ENCODE measurements around the gene RFX1.
"Not testable (repeated sequence)": the region's sequence is repeated elsewhere in the genome, so short reads cannot be mapped to it uniquely, and the experiment has no call there.

RFX1 gene

DNA sequence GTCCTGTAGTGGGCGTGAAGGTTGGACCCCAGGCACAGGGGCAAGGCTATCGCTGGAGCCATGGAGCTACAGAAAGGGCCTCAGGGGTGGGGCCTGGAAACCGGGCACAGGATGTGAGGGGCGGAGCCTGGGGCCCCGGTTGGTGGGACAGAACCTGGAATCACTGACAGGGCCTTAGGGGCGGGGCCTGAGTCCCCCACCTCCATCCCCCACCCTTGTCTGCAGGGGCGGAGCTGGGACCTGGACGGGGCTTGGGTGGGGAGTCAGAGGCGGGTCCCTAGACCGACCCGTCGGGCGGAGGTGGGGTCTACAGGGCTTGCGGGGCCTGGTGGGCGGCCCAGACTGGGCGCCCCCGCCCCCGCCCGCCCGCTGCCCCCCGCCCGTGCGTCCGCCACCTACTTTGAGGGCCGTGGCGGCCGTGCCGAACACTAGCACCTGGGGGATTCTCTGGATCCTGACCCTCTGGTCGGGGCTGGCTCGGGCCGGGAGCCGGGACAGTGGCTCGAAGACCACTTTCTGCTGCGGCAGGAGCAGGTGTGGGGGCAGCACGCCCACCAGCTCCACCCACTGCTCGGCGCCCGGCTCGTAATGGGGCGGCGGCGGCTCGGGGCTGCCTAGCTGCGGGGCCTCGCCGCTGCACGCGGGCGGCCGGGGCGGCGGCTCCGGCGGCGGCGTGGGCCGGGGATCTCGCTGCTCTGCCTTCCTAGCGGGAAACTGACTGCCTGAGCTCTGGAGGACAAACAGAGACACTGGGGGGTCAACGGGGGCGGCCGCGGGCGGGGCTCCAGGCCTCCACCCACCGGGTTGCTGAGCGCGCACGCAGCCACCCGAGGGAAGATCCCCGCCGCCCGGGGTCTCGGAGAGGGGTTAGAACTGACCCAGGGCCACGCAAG, 27.5 kb downstream of the RFX1 start:
- no peak for DNase-seq

DNA sequence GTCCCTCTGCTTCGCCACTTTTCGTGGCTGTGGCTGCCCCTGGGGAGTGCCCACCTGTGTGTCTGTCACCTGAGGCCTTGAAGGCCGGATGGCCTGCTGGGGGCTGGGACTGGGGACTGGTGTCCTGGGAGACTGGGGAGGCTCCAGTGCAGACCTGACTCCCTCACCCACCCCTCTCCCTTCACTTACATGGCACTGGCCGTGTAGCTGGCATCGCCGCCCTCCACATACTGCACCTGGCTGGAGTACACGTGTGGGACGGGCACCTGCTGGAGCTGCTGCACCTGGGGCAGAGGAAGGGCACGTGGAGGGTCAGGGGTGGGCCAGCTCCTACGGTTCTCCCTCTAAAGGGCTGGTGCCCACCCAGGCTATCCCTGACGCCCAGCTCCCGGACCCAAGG, 28.3 kb downstream of the RFX1 start:
- no peak for DNase-seq

DNA sequence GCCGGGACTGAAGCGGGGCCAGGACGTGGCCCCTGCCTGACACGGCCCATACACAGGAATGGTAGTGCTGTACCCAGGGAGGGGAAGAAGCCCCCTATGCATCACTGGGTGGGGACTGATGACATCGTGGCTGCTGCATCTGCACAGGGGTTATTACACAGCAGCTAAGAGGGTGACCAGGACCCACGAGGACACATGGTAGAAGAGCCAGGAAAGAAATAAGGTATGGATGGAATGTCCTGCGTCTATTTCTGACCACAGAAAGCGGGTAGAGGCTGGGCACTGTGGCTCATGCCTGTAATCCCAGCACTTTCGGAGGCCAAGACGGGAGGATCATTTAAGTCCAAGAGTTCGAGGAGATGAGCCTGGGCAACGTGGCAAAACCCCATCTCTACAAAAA, 29.7 kb downstream of the RFX1 start:
- DNase-seq, result no peak

DNA sequence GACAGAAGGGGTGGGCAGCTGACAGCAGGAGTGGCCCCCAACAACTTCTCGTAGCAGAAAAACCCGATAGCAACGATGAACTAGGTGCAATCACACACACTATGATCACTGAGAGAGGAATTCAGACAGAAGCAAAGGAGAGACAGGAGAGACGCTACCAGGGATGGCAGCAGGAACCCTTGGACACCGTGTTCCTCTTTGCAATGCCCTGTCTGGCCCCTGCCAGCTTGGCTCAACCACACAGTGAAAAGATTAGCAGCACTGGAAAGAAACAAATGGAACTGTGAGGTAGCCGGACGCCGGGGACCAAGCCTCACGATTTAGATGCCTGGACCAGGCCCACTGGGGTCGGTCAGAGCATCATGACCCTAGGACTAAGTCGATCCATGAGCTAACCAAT, 30.2 kb downstream of the RFX1 start:
- DNase-seq, result no peak

DNA sequence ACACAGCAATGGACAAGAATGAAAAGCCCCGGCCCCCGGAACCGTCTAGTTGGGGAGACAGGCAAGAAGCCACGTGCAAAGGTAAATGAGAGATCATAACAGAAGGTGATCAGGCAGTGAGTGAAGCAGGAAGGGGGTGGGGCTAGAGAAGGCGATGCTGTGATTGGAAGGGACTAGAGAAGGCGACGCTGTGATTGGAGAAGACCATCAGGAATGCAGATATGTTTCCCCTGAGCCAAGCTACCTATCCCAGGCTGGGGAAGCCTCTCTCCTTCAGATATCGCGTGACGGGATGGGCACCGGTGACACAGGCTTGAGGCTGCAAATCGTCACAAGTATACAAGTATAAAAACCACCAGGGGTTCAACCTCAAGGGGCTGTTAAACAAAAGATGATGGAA, 32.0 kb downstream of the RFX1 start:
- no peak for DNase-seq

DNA sequence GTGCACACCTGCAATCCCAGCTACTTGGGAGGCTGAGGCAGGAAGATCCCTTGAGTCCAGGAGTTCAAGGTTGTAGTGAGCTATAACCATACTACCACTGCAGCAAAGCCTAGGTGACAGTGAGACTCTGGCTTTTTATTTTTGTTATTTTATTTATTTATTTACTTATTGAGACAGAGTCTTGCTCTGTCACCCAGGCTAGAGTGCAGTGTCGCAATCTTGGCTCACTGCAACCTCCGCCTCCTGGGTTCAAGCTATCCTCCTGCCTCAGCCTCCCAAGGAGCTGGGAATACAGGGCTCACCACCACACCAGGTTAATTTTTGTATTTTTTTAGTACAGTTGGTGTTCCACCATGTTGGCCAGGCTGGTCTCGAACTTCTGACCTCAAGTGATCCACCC, 32.6 kb downstream of the RFX1 start:
- not testable (repeated sequence) for DNase-seq

DNA sequence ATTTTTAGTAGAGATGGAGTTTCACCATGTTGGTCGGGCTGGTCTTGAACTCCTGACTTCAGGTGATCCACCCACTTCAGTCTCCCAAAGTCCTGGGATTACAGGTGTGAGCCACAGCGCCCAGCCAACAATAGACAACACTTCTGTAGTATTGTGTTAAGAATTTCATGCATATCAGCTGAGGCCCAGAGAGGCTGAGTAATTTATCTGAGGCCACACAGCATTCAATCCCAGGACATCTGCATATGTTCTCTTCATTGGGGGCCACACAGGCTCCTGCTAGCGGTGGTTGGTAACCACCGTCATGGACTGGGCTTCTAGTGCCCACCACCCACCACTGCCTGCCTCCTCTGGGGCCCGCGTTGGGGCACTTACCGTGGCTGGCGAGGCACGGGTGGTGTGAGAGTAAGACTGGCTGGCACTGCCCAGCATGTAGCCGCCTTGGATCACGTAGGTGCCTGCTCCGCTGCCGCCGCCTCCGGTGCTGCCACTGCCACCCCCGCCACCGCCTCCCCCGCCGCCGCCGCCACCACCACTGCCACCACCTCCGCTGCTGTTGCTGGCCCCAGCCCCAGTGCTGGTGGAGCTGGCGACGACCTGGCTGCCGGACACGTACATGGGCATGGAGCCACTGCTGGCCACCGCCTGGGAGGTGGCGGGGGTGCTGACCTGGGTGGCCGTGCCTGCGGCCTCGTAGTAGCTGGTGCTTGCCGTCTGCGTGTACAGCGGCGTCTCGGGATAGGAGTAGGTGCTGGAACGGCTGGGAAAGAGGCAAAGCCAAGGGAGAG, 33.6 kb downstream of the RFX1 start:
- DNase-seq, result no peak

DNA sequence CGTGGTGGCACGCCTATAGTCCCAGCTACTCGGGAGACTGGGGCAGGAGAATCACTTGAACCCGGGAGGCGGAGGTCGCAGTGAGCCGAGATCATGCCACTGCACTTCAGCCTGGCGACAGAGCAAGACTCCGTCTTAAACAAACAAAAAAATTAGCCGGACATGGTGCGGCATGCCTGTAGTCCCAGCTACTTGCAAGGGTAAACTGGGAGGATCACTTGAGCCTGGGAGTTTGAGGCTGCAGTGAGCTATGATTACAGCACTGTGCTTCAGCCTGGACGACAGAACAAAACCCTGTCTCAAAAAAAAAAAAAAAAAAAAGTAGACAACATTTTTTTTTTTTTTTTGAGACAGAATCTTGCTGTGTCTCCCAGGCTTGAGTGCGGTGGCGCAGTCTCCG, 34.3 kb downstream of the RFX1 start:
- DNase-seq, result not testable (repeated sequence)

DNA sequence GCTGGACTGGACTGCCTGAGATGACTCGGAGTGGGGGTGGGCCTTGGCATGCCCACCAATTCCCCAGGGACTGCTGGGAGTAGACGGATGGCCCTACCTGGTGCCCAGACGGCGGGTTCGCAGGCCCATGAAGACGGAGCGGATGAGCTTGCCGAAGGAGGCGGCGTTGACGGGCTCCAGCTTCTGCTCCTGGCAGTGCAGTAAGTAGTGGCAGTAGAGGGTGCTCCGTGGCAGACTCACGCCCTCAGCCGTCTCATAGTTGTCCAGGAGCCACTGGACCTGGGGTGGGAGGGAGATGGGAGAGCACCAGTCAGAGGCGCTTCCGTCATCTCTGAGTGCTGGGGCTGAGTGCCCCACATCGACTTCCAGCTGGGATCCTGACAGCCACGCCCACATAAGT, 36.2 kb downstream of the RFX1 start:
- DNase-seq, result no peak

DNA sequence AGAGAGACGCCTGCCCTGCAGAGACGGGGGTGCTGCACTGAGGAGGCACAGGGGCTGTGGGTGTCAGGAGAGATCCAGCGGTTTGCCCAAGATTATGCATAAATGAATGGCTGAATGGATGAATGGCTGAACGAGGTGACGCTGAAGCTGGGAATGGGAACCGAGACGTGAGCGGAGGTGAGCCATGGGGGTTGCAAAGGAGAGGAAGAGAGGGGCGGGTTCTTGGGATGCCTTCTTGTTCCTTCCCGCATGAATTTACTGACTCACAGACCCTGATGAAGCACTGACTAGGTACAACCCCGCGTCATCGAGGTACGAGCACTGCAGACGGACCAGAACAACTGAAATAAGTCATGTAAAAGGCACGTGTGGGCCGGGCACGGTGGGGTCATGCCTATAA, 37.1 kb downstream of the RFX1 start:
- no peak for DNase-seq

DNA sequence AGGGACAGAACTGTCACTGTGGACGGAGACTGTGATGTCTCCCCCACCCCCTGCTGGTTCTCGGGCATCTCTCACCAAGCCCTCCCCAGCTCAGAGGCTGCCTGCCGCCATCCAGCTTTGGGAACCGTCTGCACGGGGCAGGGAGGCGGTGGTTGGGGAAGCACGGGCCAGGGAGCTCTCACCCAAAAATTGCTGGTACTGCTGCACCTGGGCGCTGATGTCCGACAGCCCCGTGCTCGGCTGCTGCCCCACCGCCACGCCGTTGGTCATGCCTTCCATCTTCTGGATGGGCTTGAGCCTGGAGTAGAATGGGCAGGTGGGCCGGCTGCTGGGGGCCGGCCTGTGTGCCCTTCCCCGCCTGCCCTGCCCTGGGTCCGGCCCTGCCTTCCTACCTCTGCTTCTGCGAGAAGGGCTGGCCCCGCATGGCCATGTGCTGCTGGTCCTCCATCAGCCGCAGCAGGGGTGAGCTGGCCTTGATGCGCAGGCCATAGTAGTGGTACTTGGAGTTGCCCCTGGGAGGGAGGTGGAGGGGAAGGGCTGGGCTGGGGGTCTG, 37.7 kb downstream of the RFX1 start:
- no peak for DNase-seq

DNA sequence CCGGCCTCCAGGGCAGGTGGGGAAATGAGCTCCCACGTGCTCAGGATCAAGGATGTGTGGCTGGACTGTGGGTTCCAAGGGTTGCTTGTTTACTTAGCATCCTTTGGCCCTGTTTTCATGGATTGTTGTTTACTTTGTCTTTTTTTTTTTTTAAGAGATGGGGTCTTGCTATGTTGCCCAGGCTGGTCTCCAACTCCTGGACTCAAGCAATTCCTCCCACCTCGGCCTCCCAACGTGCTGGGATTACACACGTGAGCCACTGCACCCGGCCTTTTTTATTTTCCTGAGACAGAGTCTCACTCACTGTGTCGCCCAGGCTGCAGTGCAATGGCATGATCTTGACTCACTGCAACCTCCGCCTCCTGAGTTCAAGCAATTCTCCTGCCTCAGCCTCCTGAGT, 38.9 kb downstream of the RFX1 start:
- DNase-seq, result not testable (repeated sequence)

DNA sequence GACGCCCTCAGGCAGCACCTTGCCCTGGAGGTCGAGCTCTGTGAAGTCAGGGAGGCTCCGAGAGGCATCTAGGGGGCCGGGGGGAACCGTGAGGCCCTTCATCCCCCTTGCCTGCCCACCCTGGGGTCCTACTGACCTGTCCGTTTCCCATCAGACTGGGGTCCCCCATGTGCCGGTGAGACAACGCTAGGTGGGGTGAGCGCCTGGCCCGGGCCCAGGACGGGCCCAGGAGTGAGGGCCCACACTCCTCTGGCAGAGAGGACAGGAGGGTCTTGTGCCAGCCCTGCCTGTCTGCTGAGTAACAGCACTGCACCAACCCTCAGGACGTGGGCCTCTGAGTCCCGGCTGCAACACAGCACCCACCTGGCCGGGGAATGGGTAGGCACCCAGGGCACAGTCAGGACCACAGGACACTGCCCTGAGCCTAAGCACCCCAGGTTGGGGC, 39.4 kb downstream of the RFX1 start:
- no peak for DNase-seq

DNA sequence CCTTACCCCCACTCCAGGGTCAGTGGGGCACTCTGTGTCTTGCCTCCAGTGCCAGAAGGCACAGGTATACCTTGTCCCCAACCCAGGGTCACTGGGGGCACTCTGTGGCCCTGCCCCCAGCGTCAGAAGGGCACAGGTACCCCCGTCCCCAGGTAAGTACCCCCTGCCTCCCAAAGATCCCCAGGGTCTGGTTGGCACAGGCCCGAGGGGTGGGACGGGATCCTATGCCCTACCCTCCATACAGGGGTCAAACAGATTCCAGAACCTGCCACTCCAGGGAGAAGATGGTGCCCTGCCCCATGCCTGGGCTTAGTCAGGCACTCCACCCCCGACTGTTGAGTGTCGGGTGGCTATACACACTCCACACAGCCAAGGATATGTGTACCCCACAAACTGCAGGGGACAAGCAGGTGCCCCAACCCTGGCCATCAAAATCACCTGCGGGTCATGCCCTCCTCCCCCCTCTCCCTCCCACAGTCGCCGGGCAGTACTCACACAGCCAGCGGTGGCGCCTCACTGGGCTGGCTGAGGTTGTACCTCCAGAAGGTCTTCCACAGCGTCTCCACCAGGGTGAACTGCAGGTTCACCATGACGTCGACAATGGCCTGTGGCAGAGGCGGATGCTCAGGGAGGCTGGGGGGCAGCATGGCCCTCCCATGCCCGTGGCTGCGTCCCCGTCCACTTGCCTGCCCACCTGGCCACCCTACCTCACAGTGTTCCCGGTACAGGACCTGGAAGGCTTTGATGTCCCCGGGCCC, 40.0 kb downstream of the RFX1 start:
- DNase-seq, result no peak

DNA sequence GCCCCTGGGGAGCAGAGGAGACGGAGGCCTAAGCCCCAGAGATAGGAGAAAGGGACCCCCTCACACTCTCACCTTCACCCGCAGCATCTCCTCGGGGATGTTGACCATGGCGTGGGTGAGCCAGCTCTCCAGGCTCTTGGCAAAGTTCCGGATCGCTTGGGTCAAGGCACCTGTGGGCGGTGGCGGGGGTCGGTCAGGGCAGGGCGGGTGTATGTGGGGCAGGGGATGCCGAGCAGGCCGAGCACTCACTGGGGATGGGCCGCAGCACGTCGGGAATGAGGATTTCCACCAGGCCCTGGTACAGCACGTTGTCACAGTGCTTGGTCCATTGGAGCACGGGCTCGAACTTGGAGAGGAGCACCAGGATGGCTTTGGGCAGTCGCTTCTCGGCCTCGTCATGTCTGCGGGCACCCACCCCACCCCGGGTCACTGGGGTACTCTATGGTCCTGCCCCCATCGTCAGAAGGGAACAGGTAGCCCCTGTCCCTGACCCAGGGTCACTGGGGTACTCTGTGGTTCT, 40.7 kb downstream of the RFX1 start:
- DNase-seq, result no peak

DNA sequence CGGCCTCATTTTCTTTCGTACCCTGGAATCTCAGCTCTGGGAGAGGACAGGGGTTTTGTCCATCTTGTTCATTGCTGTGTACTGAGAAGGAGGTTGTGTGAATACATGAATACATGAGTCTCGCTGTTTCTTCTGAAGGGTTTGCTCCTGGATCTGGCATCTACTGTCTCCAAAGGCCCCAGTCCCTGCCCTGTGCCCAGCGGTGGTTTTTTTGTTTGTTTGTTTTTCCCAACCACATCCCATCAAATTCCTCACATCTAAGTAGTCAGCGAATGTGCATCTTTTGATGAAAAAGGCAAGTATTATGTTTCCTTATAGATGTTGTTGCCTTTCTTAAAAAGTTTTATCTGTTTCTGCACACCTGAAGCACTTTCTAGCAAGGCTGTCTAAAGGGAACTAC, 41.3 kb downstream of the RFX1 start:
- no peak for DNase-seq

DNA sequence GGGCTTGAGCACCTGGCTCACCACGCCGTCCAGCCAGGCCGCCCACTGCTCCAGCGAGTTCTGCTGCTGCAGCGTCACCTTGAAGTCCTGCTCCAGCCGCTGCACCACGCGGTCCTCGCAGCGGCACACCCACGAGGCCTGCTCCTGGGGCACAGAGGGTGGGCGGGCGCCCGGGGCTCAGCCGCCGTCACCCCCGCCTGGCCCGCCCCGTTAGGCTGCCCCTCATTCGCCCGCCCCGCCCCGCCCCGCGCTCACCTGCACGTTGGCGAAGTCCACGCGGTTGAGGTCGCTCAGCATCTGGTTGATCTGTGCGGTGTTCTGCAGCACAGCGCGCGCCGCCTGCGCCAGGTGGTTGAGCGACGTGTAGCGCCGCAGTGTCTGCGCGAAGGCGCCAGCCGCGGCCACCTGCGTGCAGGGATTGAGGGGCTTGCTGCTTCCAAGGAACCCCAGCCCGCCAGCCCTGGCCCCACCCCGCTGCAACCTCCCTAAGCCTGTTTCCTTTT, 42.5 kb downstream of the RFX1 start:
- DNase-seq, result no peak

DNA sequence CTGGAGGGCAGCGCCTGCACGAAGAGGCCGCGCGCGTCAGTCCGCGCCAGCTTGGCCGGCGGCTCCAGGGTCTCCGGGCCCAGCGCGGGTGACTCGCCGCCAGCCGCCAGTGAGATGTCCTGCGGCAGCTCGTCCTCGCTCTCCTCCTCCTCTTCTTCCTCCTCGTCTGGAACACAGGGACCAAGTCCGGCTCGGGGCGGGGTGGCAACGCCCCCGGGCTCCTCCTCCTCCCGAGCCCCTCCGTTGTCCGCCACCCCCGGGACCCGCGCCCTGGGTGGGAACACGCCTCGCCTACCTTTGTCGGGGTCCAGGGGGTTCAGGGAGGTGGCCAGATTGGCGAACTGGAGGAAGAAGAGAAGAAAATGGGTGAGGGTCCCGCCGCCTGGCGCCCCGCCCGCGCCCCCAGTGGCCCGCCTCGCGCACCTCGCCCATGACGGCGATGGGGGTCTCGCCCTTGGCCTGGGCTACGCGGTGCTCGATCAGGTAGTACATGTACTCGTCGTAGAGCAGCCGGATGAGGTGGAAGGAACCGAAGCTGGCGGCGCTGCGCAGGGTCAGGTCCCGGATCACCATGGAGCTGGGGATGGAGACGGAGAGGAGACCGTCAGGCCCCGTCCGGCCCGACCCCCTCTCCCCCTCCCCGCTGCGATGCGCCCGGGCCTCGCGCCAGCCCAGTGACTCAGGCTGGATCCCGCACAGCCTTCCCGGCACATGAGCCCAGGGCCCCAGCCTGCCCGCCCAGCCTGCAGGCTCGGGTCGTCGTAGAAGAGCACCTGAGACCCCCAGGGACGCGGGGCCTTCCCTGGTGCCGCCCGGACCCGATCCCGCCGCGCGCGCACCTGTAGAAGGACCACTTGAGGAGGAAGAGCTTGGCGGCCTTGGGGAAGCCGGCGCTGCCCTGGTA, 43.2 kb downstream of the RFX1 start:
- DNase-seq, result no peak

DNA sequence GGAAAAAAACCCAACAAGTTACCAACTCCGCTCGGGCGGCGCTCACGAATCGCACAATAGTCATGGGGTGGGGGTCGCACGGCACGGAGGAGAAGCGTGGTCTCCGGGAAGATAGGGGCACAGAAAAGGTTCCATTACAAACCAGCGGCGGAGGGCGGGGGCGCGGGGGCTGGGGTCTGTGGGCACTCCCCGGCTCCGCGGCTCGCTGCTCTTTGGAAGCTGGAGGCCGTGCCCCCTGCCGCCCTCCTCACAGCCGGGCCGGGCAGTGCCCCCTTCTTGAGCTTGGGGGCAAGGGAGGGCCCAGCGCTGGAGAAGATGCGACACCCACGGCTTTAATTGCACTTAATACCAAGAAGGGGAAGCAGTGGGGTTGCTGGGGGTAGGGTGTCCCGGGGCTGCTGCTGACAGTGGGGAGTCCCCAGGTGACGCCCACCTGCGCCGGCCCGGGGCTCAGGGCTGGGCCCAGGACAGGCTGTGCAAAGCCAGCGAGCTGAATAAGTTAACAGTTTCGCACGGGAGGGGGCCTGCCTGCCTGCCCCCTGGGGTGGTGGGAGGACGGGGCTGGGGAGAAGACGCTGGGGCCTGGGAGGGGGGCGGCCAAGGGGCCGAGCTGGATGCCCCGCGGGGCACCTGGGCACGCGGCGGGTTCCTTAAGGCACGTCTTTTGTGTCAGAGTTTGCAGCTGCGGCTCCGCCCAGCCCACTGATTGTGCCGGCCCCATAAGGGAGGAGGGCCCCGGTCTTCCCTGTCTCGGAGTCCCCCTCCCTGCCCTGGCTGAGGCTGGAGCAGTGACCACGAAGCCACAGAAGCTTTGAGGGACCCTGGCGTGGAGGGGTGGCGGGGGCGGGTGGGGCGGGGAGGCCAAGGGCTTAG, 44.1 kb downstream of the RFX1 start:
- DNase-seq, result no peak

Measured in KG1 (cell line).